LNCaP clone FGC (cell line): ENCODE results near the gene THOP1.
A peak's percentile ranks its signal among the peaks of the same experiment; 100 is the strongest.

Experiments used
- DNase-seq: peaks from one replicate; pipeline ENCODE4 v3.0.0-alpha.2; 2011; ENCODE audit warnings: low read depth
- H3K4me3 ChIP-seq: 2 replicates; pipeline ENCODE4 v1.5.1; 2011; ENCODE audit warnings: mild to moderate bottlenecking, low read depth, low read length, control low read depth
- TF ChIP-seq, protein P1 (sequence below): IDR thresholded peaks from 2 replicates; pipeline ENCODE4 v1.5.1; 2012; ENCODE audit warnings: mild to moderate bottlenecking; ENCODE audit not compliant: control insufficient read depth, insufficient read depth; ENCODE audit errors: extremely low read depth

THOP1 gene

DNA sequence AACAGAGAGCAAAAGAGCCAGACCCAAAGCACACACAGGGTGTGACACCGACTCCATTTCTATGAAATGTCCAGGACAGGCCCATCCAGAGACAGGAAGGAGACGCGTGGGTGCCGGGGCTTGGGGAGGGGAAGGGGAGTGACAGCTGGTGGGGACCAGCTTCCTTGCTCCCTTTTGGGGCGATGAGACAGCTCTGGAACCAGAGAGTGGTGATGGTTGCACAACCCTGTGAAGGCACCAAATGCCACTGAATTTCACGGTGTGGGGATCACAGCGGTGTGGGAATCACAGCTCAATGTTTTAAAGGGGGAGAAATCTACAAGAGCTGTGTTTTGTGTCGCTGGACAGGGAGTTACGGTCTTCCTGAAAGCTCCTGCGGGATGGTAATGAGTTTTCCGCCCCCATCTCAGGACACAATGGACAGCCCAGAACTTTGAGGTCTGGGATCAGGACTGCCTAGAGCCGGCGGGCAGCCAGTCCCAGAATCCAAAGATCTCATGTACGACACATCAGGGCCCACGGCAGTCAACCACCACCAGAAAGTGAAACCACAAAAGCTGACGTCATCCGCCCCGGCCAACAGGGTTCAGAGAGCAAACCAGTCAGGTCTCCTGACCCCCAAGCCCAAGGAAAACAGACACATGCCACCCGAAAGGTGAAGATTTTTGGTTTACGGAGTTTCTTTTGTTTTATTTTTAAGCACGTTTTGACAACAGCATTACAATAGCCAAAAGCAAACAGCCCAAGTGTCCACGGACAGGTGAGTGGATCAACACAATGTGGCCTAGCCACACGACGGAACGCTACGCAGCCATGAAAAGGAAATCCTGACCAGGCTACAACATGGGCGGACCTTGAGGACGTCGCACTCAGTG is 9.5 kb upstream of the THOP1 start:
- DNase-seq: no peak

DNA sequence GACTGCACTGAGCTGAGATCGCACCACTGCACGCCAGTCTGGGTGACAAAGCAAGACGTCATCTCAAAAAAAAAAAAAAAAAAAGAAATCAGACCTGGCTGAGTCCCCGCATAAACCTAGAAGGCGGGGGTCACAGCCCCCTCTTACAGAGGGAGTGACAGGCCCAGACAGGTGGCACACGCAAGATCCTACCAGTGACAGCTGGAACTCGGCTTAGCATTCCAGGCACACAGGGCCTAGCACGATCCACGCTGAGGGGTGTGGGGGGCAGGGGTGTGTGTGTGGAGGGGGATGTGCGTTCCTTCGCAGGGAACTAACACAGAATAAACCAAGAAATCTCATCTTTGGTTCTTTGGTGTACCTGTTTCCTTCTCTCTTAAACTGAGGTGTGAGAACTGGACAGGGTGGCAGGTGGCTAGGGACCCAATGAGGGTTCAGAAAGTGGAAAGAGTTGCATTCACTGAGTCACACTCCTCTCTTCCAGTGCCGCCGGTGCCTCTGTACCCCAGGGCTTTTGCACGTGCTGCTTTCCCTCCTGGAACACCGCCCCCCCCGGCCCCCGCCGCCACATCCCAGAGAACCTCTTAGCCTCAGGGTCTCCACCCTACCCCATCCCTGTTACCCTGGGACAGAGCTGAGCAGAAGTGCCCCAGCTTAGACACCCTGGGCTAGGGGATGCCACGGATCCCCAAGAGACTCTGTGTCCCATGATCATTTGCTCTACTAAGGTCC is 7.2 kb upstream of the THOP1 start:
- no peak overlapping the region for H3K4me3 ChIP-seq
- DNase-seq: no peak
- TF ChIP-seq, protein P1, sequence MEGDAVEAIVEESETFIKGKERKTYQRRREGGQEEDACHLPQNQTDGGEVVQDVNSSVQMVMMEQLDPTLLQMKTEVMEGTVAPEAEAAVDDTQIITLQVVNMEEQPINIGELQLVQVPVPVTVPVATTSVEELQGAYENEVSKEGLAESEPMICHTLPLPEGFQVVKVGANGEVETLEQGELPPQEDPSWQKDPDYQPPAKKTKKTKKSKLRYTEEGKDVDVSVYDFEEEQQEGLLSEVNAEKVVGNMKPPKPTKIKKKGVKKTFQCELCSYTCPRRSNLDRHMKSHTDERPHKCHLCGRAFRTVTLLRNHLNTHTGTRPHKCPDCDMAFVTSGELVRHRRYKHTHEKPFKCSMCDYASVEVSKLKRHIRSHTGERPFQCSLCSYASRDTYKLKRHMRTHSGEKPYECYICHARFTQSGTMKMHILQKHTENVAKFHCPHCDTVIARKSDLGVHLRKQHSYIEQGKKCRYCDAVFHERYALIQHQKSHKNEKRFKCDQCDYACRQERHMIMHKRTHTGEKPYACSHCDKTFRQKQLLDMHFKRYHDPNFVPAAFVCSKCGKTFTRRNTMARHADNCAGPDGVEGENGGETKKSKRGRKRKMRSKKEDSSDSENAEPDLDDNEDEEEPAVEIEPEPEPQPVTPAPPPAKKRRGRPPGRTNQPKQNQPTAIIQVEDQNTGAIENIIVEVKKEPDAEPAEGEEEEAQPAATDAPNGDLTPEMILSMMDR: no peak

More for the DNA sequence above, 9.5 kb upstream of the THOP1 start:
- TF ChIP-seq, protein P1: no peak
- H3K4me3 ChIP-seq: no peak overlapping the region

DNA sequence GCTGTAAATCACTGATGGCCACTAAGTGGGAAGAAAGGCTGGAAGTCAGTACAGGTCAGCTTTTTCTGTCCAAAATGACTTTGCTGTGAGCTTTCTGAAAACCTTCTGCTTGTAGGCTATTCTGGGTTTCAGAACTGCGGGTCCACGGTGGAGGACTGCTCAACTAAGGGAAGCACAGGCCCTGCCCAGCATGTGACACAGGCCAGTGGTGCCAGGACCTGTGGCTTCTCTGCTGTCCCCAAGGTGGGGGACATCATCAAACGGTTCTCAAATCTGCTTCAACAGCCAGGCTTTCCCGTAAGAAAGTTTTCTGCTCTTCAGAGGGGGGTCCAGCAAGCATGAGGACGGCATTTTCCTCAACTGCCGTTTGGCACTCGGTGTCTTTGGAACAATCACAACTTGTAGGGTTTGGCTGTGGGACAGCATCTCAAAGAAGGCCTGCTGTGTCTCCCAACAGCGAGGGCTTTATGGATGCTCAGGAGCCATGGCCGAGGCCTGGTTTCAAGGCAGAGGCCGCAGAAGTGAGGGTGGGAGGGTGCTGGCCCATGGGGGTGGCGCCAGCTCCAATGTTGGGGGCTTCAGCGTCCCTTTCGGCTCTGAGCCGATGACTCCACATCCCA is 6.1 kb upstream of the THOP1 start:
- no peak for DNase-seq
- H3K4me3 ChIP-seq: no peak overlapping the region
- TF ChIP-seq, protein P1: no peak

DNA sequence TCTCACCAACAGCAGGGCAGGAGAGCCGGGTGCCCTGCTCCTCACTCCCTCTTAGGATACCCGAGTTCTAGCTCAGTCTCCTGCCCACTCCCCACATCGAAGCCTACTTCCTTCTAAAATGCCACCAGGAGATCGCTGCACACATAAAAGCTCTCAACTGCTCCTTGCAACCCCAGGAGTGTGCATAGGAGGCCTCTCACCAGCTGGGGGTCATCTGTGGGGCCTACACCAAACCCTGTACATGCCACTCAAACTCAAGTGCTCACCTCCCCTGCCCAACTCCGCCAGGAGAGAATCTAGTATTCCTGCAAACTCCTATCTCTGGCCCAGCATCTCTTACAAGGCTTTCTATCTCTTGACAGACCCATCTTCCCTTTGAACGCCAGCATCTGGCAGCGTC is 5.0 kb upstream of the THOP1 start:
- no peak overlapping the region for H3K4me3 ChIP-seq
- TF ChIP-seq, protein P1: no peak
- no peak for DNase-seq

DNA sequence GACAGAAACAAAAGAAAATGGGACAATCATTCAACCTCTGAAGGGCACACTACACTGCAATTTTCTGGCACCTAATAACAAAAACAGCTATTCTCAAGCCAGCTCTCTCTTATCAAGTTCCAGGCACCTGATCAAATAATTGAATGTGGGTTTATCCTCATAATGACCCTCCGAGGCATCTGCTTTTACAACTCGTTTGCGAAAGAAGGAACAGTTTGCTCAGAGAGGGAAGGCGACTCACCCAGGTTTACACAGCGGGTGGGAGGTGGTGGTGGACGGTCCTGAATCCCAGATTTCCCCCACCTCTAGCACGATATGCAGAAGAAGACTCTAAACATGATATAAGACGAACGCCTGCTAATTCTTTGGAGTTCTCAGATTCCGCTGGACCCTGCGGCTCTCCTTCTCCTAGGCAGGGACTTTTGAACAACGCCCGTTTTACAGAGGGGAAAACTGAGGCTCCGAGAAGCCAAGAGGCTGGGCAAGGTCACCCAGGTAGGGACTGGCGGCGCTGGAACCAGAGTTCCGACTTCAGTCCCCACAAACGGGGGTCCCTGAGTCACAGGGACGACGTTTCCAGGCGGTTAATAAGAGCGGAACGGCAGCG is 2.9 kb upstream of the THOP1 start:
- peak overlapping the region; percentile 88 for H3K4me3 ChIP-seq
- DNase-seq: no peak
- TF ChIP-seq, protein P1: no peak

DNA sequence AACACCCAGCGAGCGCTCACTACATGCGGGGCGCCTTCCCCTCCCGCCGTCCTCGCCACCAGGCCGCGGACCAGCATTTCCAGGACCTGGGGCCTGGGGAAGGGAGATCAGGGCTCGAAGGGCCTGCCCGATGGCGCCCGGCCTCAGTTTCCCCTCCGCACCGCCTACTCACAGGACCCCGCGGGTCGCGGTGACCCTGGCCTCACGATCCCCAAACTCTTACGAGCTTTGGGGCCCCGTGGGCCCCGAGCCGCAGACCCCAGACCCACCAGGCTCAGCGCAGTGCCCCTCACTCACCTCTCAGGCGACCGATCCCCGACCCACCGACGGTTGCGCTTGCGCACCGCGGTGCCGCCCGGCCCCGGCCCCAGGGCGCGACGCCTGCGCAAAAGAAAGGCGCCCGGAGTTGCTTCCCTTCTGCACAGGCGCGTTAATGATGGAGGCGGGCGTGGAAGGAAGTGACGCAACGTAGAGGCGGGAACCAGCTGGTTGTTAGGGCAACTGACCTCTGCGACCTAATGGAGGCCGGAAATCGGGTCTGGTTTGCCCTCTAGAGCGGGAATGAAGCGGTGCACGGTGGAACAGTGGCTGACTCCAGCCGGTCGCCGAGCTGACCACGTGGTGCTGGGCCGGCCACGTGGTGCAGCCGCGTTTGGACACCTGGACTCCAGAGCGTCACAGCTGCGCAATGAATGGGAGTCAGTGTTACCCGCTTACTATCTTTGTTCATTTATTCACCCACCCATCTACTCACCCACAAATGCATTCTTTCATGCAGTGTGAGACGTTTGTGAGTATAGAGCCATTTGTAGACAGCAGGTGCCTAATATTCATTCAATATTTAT is 2.1 kb upstream of the THOP1 start, which contains the start of gene SGTA:
Gene SGTA, minus strand, starts transcription at position 338 of the 845 bp plus-strand sequence. CDS start 14,205 bp downstream, outside the sequence.
- TF ChIP-seq, protein P1: peak; percentile 40
- peak; percentile 99 for DNase-seq
- peak within 1 kb of the TSS; percentile 88 for H3K4me3 ChIP-seq
